Activated T-cell treated with anti-CD3 and anti-CD28 coated beads for 1 hour (primary cell): ENCODE measurements around the gene NME4.

Experiments
- DNase-seq: peaks from one replicate; pipeline ENCODE4 v3.0.0-alpha.2; 2020; ENCODE audit warnings: low read depth

NME4 gene

DNA sequence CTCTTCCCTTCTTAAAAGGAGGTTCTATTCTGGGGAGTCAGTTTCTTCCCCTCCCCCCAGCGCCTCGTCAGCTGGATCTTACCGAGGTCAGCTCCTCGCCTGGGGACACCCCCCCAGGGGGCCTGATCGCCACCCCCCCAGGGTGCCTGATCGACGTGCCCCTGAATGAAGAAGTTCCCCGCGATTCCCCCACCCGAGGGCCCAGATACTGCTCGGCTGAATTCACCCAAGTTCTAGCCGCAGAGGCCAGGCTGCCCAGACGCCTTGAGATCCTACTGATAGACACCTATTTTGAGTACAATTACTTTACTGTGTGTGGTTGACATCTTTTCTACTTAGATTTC is 29.9 kb downstream of the NME4 start:
- DNase-seq = no peak

- no peak for DNase-seq
These were observed 30.3 kb downstream of the NME4 start for GRCh38 chr16:427250-427649.

DNA sequence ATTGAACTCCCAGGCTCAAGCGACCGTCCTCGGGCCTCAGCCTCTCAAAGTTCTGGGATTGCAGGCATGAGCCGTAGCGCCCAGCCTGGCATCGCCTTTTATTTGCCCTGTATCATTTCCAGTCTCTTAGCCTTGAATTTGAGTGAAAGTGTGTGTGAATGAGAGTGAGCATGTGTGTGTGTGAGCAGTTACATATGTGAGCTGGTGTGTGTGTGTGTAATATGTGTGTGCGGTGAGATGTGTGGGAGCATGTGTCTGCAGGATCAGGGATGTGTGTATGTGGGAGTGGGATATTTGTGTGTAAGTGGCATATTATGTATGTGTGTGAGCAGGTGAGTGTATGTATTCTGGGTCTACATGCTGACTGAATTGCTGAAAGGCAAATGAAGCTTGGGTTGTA is 33.9 kb downstream of the NME4 start:
- DNase-seq = no peak

DNA sequence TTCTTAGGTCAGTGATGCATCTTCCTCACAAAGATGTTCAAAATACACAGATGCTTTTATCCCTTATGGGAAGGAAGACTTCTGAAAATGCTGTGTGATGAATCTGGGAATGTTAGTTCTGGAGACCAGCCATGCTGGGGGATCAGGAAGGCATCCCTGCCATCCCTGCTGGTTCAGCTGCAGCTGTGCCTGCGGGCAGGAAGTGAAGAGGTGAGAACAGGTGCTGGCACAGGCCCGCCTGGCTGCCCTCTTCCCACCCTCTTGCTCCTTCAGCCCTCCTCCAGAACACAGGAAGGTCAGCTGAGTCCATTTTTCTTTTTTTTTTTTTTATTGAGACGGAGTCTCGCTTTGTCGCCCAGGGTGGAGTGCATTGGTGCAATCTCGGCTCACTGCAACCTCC is 43.6 kb downstream of the NME4 start:
- DNase-seq = no peak

- no peak for DNase-seq
These were observed 44.4 kb downstream of the NME4 start for GRCh38 chr16:441447-441846.

DNA sequence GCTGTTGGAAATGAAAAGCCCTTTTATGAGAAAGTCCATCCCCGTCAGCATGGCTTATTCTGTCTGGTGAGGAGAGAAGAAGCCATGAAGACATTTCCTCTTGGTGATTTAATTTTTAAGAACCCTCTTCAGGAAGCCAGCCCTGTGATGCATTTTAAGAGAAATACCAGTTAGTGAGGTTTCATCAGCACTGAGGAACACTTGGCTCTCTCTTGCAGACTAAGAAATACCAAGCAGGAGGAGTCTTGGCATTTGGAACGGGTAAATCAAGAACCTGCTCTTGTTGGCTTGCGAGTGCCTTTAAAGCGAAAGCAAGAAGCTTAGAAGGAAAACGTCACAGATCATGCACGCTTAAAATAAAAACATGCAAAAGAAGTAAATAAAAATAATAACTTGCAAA is 46.0 kb downstream of the NME4 start:
- DNase-seq = no peak

DNA sequence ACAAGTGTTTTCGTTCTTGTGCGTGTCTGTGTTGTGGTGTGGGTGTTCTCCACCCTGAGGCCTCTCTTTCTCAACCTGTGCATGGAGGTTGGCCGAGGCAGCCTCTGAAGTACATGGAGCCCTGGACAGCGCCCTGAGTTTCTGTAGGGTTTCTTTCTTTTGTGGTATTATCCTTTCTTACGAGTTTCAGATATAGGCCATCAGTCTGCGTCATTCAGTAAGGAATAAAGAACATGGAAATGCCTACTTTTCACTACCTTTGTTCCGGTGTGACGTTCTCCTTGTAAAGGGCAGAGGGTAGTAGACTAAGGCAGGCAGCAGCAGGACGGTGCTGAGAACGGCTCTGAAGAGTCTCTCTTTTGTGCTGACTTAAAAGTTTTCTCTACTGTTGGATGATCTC is 47.0 kb downstream of the NME4 start:
- no peak for DNase-seq

DNA sequence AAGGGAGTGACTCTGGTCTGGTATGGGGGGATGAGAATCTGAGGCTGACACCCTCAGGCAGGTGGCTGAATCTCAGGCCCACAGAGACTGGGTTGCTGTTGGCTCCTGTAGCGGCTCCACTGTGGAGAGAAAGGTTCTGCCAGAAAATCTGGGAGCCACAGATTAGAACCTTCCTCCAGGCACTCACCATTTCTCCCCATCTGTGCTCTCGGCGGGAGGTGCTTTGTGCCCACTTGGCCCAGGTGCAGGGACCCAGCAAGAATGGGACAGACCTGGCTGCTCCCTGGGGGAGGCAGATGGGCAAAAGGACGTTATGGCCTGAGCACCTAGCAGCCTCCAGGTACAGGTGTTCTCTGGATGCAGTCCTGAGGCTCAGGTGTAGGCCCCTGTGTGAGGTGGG is 48.6 kb downstream of the NME4 start:
- DNase-seq = no peak
